HG02885 (cell line): ENCODE results near the gene SHC3.

Experiments used
- ATAC-seq: cut with Tn5 transposase; IDR thresholded peaks from one replicate; pipeline ENCODE4 v1.9.1; 2021; ENCODE audit warnings: mild to moderate bottlenecking; ENCODE audit not compliant: unreplicated experiment, poor library complexity

Gene SHC3

DNA sequence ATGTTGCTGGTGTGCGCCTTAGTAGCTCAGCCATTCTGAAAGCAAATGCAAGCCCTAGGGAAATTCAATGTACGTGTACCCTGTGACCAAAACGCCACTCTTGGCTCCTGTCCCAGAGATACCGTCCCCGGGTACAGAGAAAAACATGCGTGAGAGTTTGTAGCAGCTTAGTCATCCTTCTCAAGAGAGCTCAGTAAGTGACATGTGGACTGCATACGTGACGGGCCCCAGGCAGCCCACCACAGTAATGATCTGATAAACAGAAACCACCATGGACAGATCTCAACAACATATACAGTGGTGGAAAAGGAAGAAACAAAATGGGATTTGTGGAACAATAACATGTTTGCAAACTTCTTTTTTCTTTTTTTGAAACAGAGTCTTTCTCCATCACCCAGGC lies 142.2 kb downstream of the SHC3 start:
- ATAC-seq = no peak

DNA sequence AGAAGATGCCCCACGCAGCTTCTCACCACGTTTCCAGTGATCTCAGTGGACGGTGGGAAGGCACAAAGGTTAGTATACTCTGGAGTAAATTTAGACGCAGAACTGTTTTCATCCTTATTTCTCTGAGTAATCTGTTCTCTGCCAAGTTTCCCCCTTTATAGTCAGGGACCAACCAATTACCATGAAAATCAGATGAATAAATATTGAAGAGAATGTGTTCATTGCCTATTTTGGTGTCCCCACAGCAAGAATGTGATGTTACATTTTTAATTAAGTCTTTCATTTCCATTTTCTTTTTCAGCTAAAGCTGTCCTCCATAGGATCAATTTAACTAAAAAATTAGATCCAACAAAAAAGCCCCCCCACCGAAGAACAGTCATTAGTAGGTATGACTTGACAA lies 146.0 kb downstream of the SHC3 start:
- ATAC-seq = no peak

DNA sequence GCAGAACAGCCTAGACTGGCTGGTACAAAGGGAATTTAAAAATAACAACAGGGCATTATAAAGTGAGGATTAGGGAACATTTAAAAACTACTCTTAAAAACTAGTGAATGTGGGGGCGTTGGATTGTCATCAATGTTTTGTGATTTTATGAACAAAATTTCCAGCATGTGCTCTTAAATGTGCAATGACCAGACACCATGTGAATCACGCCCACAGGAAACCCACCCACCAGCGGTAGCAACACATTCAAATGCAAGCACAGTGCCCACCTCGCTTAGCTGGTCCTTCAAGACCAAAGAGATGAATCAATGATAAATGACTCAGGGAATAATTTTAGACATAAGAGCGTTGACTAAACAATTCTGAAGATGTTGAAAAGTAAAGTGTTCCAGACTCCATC lies 146.4 kb downstream of the SHC3 start:
- no peak for ATAC-seq

DNA sequence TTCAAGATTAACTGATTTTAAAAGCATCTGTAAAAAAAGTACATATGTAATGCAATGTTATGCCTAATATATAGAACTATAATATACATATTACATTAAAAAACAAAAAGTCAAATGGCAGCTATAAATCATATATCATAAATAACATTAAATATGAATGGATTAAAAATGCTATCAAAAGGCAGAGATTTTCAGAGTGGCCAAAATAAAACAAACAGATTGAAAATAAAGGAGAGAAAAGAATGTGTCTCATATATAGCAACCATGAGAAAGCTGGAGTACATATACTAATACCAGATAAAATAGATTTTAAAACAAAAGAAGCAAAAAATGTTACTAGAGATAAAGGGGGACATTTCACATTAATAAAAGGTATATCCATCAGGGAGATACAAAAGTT lies 148.8 kb downstream of the SHC3 start:
- ATAC-seq = no peak

DNA sequence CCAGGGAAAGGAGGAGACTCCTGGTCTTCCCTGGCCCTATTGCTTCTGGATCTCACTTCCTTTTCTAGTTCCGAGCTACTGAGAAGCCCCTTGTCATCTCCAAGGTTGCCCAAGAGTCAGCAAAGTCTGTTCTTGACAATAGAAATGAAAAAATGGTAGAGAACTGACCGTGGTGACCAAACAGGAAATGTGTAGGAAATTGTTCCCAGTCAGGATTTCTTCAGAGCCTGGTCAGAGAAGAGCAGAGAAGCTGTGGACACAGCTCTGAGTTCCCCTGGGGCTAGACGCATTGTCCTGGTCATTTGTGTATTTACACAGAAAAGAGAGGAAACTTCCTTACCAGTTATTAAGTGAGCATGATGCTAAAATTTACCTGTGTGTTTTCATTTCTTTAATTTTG lies 151.7 kb downstream of the SHC3 start:
- no peak for ATAC-seq

DNA sequence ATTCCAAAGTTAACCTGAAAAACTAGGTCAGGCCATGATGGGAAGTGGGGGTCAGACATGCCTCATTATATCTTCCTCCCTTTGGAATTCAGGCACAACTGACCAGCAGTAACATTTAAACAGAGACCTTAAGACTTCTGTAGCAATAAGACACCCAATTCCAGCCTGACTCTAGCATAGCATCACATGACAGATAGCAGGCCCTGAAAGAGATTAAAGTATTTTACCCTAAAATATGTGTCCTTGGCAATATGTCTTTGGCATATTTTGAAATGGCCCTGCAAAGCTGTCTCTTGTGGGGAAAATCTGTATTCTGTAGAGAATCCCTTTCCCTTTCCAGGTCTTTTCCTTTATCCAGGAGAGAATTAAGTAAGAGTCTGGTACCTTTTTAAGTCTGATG lies 153.1 kb downstream of the SHC3 start:
- no peak for ATAC-seq

DNA sequence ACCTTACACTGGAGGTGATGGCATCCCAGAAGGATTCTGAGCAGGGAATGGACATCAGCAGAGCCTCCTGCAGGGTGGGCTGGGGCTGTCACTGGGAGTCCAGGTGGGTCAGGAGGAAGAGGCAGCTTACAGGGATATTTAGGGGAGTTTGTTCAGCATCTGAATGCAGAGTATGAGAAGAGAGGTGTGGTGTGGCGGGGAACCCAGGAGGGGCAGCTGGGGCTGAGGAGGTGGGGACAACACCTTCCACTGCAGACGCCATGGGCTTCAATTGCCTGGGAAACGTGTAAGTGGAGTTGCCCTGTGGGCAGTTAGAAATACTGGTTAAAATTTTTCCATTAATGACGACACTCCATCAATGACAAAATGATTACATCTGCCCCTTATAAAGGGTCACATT lies 153.9 kb downstream of the SHC3 start:
- no peak for ATAC-seq

DNA sequence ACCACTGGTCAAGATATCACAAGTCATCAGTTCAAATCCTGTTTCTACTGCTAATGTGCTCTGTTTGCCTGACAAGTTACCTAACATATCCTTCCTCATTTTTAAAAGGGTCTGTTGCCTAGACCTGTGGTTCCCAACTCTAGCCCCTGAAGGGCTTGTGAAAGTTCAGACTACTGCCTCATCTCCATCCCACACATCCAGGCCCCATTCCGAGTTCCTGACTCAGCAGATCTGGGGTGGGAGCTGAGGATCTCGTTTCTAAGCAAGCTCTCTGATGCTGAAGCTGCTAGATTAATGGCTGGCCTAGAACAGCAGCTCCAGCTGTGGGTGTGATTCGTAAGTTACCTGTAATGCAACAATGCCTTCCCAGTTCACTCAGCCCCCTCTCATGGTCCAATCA lies 154.9 kb downstream of the SHC3 start:
- ATAC-seq = no peak

DNA sequence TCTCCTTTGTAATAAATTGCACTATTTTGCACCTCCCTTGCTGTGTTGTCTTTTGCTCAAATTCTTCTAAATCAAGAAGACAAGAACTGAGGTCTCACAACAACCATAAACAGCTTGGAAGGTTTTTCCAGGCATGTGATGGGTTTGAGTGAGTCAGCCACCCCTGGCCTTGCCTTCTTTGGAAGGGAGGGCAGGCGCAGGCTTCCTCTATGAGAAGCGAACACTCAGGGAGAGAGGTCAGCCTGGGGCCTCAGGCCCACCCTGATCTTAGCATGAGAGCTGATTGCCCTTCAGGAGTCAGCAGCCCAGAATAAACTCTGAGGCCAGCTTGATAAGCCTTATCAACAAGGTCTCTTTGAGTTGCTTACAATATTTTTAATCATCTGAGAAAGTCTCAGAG lies 155.7 kb downstream of the SHC3 start:
- no peak for ATAC-seq

DNA sequence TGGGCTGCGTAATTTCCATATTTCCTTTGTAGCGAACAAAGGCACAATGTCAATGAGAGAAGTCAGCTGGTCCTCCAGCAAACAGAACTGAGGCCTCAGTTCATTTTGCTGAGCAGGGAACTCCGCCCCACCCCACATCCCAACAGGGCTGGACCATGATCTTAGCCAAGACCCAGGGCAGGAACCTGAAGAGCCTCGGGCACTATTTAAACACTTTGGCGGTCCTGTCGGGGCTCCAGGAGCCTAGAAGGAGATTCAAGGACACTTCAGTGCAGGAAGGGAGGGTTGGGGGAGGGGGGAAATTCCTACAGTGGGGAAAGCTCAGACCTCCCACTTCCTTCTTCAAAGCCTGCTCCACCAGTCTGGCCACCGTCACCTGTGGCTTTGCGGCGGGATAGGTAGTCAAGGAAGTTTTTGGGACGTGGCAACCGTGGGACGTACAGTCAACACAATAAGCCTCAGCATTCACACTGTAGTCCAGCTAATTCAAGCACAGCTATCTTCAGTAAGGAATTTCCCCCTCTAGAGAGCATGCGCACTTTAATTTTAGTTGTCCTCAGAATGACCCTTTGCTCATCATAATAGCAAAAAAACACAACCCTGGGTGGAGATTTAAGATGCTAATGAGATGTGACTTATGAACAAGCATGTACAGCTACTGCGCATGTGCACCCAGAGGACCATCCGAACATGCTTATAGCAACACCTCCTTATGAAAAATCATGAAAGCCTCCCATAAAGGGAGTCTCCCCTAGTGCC lies 156.4 kb downstream of the SHC3 start:
- no peak for ATAC-seq

DNA sequence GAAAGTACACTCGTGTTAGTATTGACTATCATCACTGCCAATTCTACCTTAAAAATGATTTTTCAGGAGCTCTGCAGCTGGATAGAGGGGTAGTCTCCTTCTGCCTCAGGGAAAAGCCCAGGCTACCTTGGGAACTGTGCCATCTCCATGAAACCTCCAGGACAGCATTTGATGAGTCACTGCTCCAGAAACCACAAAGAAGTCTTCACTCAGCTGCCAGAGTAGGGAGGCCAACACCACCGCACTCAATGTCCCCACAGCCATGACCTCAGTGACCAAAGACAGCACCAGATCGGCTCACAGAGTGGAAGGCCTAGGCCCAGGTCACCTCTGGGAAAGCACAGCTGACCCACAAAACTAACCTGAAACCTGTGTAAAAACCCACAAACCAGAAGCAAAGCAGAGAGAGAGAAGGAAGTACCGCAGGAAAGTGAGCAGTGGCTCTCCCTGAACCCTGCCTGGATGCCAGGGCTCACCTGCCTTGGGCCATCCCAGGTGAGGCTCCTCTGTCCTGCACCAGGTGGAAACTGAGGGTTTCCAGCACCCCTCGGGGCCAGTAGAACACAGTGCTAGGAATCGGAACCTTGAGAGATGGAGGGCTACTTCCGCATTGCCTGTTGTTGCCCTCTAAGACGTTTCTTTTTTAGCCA lies 157.3 kb downstream of the SHC3 start:
- ATAC-seq = no peak

DNA sequence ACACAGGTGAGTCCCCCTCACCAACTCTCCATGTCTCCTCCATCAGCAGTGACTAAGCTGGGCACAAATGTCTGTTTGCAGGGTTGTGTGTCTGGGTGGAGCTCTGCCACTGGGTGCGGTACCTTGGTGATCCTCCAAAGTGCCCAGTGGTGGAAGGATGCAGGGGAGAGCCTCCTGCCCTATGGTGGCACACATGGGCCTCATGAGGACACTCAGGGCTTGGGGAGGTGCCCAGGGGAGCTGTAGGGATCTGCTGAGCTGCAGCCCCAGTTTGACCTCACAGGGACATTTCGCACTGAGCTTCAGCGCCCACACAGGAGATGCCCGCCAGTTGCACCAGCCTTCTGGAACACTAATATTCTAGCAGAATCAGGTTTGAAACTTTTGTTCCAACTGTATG lies 157.9 kb downstream of the SHC3 start:
- ATAC-seq = no peak

DNA sequence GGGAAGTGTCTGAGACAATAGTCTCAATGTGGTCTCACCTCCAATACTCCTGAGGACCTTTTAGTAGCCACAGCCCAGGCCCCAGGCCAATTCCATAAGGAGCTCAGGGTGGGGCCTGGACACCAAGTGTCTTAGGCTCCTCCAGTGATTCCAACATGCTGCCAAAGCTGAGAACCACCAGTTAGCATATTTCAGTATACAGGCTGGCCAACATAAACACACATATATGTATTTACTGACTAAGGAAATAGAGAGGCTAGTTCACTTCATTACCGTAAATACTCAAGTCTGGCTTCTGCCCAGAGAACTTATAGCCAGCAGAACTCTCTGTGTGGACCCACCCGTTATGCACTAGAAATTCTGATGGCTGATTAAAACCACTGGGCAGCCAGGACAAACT lies 163.3 kb downstream of the SHC3 start:
- ATAC-seq = no peak

DNA sequence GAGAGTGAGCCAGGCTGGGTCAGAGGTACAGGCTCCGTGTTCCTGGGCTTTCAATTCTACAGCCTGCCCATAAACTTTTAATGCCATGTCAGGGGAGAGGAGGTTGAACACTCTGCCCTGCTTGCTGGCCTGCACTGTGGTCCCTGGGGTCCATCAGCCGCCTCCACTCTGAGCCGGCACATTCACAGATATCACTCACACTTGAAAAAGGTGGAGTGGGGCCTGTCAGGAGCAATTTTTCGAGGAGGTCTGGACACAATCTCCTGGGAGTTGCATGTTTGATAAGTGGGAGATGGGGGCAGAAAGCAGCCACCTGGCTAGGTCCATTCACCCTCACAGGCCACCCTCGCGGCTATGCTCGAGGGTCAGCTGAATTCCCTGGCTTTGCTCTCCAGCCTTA lies 164.5 kb downstream of the SHC3 start:
- no peak for ATAC-seq

DNA sequence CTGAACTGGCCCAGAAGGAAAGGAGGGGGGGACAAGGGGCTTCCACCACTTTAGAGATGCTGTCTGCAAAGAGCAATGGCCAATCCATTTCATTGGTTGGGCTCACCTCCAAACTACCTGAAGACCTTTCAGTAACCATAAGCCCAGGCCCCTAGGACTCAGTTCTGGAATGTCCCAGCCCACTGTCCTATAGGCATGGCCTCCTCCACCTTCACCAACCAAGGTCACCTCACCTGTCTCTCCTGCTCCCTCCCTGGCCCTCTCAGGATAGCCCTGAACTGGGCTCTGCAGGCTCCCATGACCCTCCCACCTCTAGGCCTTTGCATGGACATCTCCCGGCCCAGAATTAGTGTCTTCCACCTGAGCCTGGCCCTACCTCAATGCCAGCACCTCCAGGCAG lies 165.0 kb downstream of the SHC3 start:
- ATAC-seq = no peak

DNA sequence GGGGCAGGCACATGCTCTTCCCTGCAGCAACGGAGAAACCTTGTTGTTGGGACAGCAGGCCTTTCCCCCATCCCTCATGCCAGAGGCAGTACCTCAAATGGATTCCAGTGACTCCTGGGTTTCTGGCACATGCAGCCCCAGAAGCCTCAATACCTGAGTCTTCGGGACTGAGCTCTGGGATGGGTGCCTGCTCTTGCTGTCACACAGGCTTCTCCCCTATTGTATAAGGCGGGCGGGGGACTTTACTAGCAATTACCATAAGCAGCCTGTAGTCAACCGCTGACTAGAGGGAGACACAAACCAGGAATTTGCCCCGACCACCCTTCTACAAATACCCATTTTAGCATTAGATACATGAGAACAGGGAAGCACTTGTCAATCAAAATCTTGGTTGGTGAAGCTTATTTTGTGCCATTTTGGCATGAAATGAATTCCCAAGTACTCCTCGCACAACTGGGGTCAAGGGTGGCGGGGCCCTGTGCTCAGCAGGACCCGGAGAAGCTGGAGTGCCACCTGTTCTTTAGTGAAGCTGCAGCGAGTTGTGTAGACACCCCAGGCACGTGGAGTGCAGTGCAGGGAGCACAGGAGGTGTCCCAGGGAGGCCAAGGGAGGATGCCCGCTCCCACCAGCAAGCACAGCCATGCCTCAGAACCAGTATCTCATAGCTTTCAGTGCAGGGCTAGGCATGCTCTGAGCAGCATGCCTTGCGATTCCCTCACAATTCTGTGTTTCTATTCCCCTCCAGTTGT lies 166.2 kb downstream of the SHC3 start:
- no peak for ATAC-seq

DNA sequence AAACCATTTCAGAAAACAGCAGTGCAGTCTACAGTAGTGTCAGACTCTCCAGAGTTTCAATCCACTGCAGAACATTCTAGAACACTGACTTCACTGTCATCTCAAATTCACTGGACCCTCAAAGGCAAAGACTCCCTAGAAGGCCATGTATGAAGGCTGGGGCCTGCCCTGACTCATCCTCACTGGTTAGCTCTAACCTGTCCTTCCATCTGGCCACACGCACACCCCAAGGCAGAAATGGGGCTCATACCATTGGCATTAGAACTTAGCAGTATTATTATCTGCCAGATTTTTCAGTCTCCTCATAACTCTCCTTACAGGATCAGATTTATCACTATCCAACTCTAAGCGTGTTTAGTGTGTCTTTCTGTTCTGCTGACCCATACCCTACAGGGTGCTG lies 166.9 kb downstream of the SHC3 start:
- no peak for ATAC-seq

DNA sequence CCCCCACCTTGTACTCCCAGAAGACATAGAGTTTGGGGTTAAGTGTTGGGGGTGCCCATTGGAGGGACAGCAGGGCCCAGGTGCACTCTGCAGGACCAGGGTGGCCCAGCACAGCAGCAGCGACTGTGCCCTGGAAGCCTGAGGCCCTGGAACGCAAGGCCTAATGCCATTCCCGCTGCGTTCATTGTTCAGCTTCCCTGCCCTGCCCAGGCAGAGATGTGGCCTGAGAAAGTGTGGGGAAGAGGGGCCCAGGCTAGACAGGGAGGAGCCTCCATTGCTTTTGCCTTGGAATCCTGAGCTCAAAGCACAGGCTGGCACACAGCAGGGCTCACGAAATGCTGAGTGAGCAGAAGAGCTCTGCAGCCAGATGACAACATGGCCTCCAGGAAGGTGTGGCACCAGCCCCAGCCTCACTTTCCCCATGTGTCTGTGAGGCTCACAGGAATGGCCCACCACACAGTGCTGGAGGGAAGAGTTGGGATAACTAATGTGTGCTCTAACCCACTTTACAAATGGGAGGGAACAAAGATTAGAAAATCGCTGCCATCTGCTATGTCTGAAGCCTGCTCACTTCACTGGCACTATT lies 168.0 kb downstream of the SHC3 start:
- no peak for ATAC-seq

DNA sequence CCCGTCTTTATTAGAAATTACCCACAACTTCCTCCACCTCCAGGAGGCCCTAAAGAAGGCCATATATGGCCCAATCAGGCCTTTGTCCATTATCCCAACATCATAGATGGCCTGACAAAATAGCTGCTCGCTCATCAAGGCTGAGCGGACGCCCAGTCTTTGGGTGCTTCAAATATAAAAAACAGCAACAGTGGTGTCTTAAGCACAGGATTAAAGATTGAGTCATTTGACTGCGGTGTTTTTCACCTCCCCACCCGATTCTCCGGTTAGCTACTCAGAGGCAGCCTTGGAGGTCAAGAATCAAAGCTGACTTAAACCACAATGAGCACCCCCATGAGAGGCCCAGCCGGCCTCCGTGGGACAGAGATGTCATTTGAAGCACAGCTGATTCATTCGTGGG lies 168.6 kb downstream of the SHC3 start:
- ATAC-seq = no peak

DNA sequence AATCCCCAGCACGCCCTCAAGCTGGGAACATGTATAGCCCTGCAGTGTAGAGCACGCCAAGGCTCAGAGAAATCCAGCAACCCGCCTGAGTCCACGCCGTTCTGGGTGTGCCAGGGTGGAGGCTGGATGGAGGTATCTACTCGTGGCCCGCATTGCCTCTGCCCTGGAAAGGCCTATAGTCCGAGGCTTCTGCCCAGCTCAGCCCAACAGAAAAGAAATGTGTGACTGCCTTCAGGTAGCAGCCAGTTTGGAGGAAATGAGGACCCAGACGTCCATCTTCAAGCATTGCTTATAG lies 169.1 kb downstream of the SHC3 start:
- ATAC-seq = no peak

DNA sequence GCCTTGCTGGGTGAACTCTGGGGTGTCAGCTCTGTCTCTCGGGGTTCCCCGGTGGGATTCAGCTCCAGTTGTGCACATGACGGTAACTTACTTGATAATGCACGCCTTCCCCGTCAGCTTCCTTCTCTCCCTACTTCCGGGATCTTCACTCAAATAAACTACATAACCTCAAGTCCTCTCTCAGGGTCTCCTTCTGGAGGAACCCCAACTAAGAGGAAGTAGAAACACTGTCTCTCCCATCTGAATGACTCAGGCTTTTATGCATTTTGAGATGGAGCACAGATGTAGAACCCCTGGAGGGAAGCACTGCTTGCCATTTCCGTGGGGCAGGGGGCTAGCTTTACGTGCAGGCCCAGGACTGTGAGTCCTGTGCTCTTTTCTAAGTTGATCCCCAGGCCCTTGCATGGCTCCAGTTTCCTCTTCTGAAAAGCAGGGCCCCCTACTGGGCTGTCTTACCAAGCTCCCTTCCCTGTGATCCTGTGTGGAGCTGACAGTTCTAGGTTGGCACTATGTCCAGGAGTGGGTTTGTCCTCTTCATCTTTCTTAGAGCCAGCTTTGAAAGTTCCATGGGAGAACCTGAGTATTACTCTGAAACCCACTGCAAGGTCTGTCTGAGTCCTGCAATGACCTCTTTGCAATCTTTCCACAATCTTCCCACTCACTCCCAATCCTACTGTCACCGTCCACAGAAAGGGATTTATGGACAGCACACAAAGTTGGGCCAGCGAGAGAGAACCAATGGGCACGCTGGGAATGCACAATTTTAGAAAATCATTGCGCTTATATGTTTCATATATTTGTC lies 169.7 kb downstream of the SHC3 start:
- no peak for ATAC-seq
